HG02943 (cell line): ENCODE data around the gene AP4E1.
"Not testable (repeated sequence)": the region's sequence is repeated elsewhere in the genome, so short reads cannot be mapped to it uniquely, and the experiment has no call there.

Source experiments
- ATAC-seq: cut with Tn5 transposase; IDR thresholded peaks from one replicate; pipeline ENCODE4 v1.9.1; 2021; ENCODE audit warnings: mild to moderate bottlenecking, low read depth, moderate library complexity; ENCODE audit not compliant: unreplicated experiment

The AP4E1 gene

GRCh38 chr15:51011212-51011611 is 102.7 kb downstream of the AP4E1 start:
- ATAC-seq = no peak

- ATAC-seq = no peak
Observed at GRCh38 chr15:51016615-51017014, 108.1 kb downstream of the AP4E1 start.

- ATAC-seq = no peak
Observed at GRCh38 chr15:51022206-51022605, 113.7 kb downstream of the AP4E1 start.

GRCh38 chr15:51023499-51023898 is 115.0 kb downstream of the AP4E1 start:
- ATAC-seq = no peak

GRCh38 chr15:51024735-51025453 is 116.4 kb downstream of the AP4E1 start:
- ATAC-seq = no peak

- ATAC-seq = no peak
Observed at GRCh38 chr15:51025454-51025846, 117.0 kb downstream of the AP4E1 start.

- no peak for ATAC-seq
Observed at GRCh38 chr15:51030649-51031316, 122.3 kb downstream of the AP4E1 start.

GRCh38 chr15:51037474-51037873 is 129.0 kb downstream of the AP4E1 start:
- not testable (repeated sequence) for ATAC-seq

GRCh38 chr15:51038162-51038973 is 129.9 kb downstream of the AP4E1 start:
- no peak for ATAC-seq

GRCh38 chr15:51038974-51039319 is 130.5 kb downstream of the AP4E1 start:
- ATAC-seq = no peak

GRCh38 chr15:51044037-51044727 is 135.7 kb downstream of the AP4E1 start:
- ATAC-seq = no peak

GRCh38 chr15:51046016-51046415 is 137.5 kb downstream of the AP4E1 start:
- no peak for ATAC-seq

GRCh38 chr15:51046799-51047449 is 138.4 kb downstream of the AP4E1 start:
- no peak for ATAC-seq

- ATAC-seq = no peak
Observed at GRCh38 chr15:51048308-51048707, 139.8 kb downstream of the AP4E1 start.

- ATAC-seq = no peak
Observed at GRCh38 chr15:51049081-51049480, 140.6 kb downstream of the AP4E1 start.

GRCh38 chr15:51051776-51052175 is 143.3 kb downstream of the AP4E1 start:
- no peak for ATAC-seq

GRCh38 chr15:51053571-51053970 is 145.1 kb downstream of the AP4E1 start:
- no peak for ATAC-seq

GRCh38 chr15:51054535-51054934 is 146.1 kb downstream of the AP4E1 start:
- ATAC-seq = no peak
